Measurements from ENCODE around the gene ALDH2.

Gene ALDH2

GRCh38 chr12:111783046-111783445 is 16.3 kb downstream of the ALDH2 start:
- peaks cover 8% of the 10 kb centered on the region; the same call in 1 of the 2 replicates for H3K4me1 ChIP-seq
- no peak overlapping the region for H3K27ac ChIP-seq
- no peaks in the 10 kb centered on the region for H4K20me1 ChIP-seq
- H3K4me3 ChIP-seq = no peak overlapping the region
- 0 out of 2 replicates have a peak, but pooled peaks cover 9% of the 10 kb centered on the region for H3K9me3 ChIP-seq
- H3K36me3 ChIP-seq = peaks cover 10% of the 10 kb centered on the region; the same call in 1 of the 2 replicates
- H3K27me3 ChIP-seq = no peaks in the 10 kb centered on the region
- TF ChIP-seq Cebpa-rat (IDR thresholded peaks at IDR 0.05) = no peak
- no peak overlapping the region for H3K9ac ChIP-seq
- H3K4me2 ChIP-seq = no peak overlapping the region

- H3K4me1 ChIP-seq = peaks cover 12% of the 10 kb centered on the region; the same call in 1 of the 2 replicates
- no peak overlapping the region for H3K4me2 ChIP-seq
- H4K20me1 ChIP-seq = no peaks in the 10 kb centered on the region
- TF ChIP-seq Cebpa-rat (IDR thresholded peaks at IDR 0.05) = no peak
- H3K36me3 ChIP-seq = peaks cover 10% of the 10 kb centered on the region; the same call in 1 of the 2 replicates
- no peaks in the 10 kb centered on the region for H3K27me3 ChIP-seq
- 0 out of 2 replicates have a peak, but pooled peaks cover 9% of the 10 kb centered on the region for H3K9me3 ChIP-seq
- no peak overlapping the region for H3K4me3 ChIP-seq
- no peak overlapping the region for H3K9ac ChIP-seq
- H3K27ac ChIP-seq = no peak overlapping the region
Observed at GRCh38 chr12:111784953-111785352, 18.2 kb downstream of the ALDH2 start.

- no peak for TF ChIP-seq Cebpa-rat (IDR thresholded peaks at IDR 0.05)
- Histone ChIP-seq H3K36me3 (peaks cover 15% of the 10 kb centered on the region; the same call in 1 of the 2 replicates), H3K27me3 (no peaks in the 10 kb centered on the region), H3K4me1 (peaks cover 7% of the 10 kb centered on the region; the same call in 1 of the 2 replicates), H4K20me1 (no peaks in the 10 kb centered on the region), H3K27ac (no peak overlapping the region), H3K9me3 (0 out of 2 replicates have a peak, but pooled peaks cover 9% of the 10 kb centered on the region), H3K9ac (no peak overlapping the region), H3K4me3 (no peak overlapping the region), H3K4me2 (no peak overlapping the region)
Observed at GRCh38 chr12:111785651-111786050, 18.9 kb downstream of the ALDH2 start.

GRCh38 chr12:111788178-111788654 is 21.5 kb downstream of the ALDH2 start:
- Histone ChIP-seq H3K9me3 (no peaks in the 10 kb centered on the region), H3K9ac (0 out of 2 replicates have a peak overlapping the region, but pooled peaks have one; percentile 15), H3K36me3 (peaks cover 28% of the 10 kb centered on the region; the same call in 1 of the 2 replicates), H3K4me2 (peak overlapping the region; percentile 9; the same call in 1 of the 2 replicates), H3K27me3 (no peaks in the 10 kb centered on the region), H3K27ac (no peak overlapping the region), H3K4me1 (peaks cover 7% of the 10 kb centered on the region; the same call in 1 of the 2 replicates), H4K20me1 (no peaks in the 10 kb centered on the region), H3K4me3 (no peak overlapping the region)
- TF ChIP-seq Cebpa-rat (IDR thresholded peaks at IDR 0.05) = no peak

- H3K27ac ChIP-seq = no peak overlapping the region
Observed at GRCh38 chr12:111789779-111790178, 23.0 kb downstream of the ALDH2 start.

GRCh38 chr12:111791507-111791906 is 24.8 kb downstream of the ALDH2 start:
- TF ChIP-seq Cebpa-rat (IDR thresholded peaks at IDR 0.05) = no peak
- H4K20me1 ChIP-seq = no peaks in the 10 kb centered on the region
- peaks cover 22% of the 10 kb centered on the region; the same call in 1 of the 2 replicates for H3K36me3 ChIP-seq
- H3K27me3 ChIP-seq = no peaks in the 10 kb centered on the region
- no peak overlapping the region for H3K4me2 ChIP-seq
- no peak overlapping the region for H3K4me3 ChIP-seq
- peaks cover 7% of the 10 kb centered on the region; the same call in 1 of the 2 replicates for H3K4me1 ChIP-seq
- no peaks in the 10 kb centered on the region for H3K9me3 ChIP-seq
- no peak overlapping the region for H3K9ac ChIP-seq
- no peak overlapping the region for H3K27ac ChIP-seq

More at GRCh38 chr12:111789779-111790178, 23.0 kb downstream of the ALDH2 start:
- Histone ChIP-seq H3K4me3 (no peak overlapping the region), H3K9ac (no peak overlapping the region), H3K27me3 (no peaks in the 10 kb centered on the region), H3K4me2 (no peak overlapping the region), H3K9me3 (no peaks in the 10 kb centered on the region), H4K20me1 (no peaks in the 10 kb centered on the region), H3K4me1 (peaks cover 7% of the 10 kb centered on the region; the same call in 1 of the 2 replicates), H3K36me3 (peaks cover 22% of the 10 kb centered on the region; the same call in 1 of the 2 replicates)
- TF ChIP-seq Cebpa-rat (IDR thresholded peaks at IDR 0.05) = no peak

- Histone ChIP-seq H4K20me1 (no peaks in the 10 kb centered on the region), H3K27me3 (no peaks in the 10 kb centered on the region), H3K4me3 (no peak overlapping the region), H3K4me1 (peaks cover 7% of the 10 kb centered on the region; the same call in 1 of the 2 replicates), H3K9me3 (no peaks in the 10 kb centered on the region), H3K9ac (no peak overlapping the region), H3K27ac (no peak overlapping the region), H3K36me3 (peaks cover 22% of the 10 kb centered on the region; the same call in 1 of the 2 replicates), H3K4me2 (no peak overlapping the region)
- no peak for TF ChIP-seq Cebpa-rat (IDR thresholded peaks at IDR 0.05)
Observed at GRCh38 chr12:111792155-111792855, 25.6 kb downstream of the ALDH2 start.

- Histone ChIP-seq H3K36me3 (peaks cover 22% of the 10 kb centered on the region; the same call in 1 of the 2 replicates), H3K4me1 (peaks cover 6% of the 10 kb centered on the region; the same call in 1 of the 2 replicates), H3K27ac (no peak overlapping the region), H3K27me3 (no peaks in the 10 kb centered on the region), H3K4me3 (no peak overlapping the region), H3K9me3 (no peaks in the 10 kb centered on the region), H3K9ac (no peak overlapping the region), H3K4me2 (no peak overlapping the region), H4K20me1 (no peaks in the 10 kb centered on the region)
- TF ChIP-seq Cebpa-rat (IDR thresholded peaks at IDR 0.05) = no peak
Observed at GRCh38 chr12:111792856-111793235, 26.1 kb downstream of the ALDH2 start.

GRCh38 chr12:111798182-111798581 is 31.4 kb downstream of the ALDH2 start:
- no peak overlapping the region for H3K4me3 ChIP-seq
- no peak for TF ChIP-seq Cebpa-rat (IDR thresholded peaks at IDR 0.05)
- H3K4me2 ChIP-seq = no peak overlapping the region
- H3K9ac ChIP-seq = no peak overlapping the region
- peaks cover 28% of the 10 kb centered on the region; the same call in 1 of the 2 replicates for H3K36me3 ChIP-seq
- H3K9me3 ChIP-seq = 0 out of 2 replicates have a peak, but pooled peaks cover 9% of the 10 kb centered on the region
- H3K4me1 ChIP-seq = no peaks in the 10 kb centered on the region
- H4K20me1 ChIP-seq = no peaks in the 10 kb centered on the region
- H3K27me3 ChIP-seq = no peaks in the 10 kb centered on the region
- H3K27ac ChIP-seq = no peak overlapping the region

- H3K27ac ChIP-seq = no peak overlapping the region
- H3K4me3 ChIP-seq = no peak overlapping the region
- H3K27me3 ChIP-seq = no peaks in the 10 kb centered on the region
- TF ChIP-seq Cebpa-rat (IDR thresholded peaks at IDR 0.05) = no peak
- no peaks in the 10 kb centered on the region for H3K4me1 ChIP-seq
- no peak overlapping the region for H3K9ac ChIP-seq
- H3K9me3 ChIP-seq = 0 out of 2 replicates have a peak, but pooled peaks cover 9% of the 10 kb centered on the region
- H3K4me2 ChIP-seq = no peak overlapping the region
- H3K36me3 ChIP-seq = peaks cover 28% of the 10 kb centered on the region; the same call in 1 of the 2 replicates
- no peaks in the 10 kb centered on the region for H4K20me1 ChIP-seq
Observed at GRCh38 chr12:111799758-111800157, 33.0 kb downstream of the ALDH2 start.

All from BLaER1 (cell line).